GM18951 (cell line): Measurements from ENCODE around the gene BLTP3B.

Source experiments
- POLR2A ChIP-seq: IDR thresholded peaks from 4 replicates; pipeline ENCODE4 v1.6.1; 2011; ENCODE audit warnings: mild to moderate bottlenecking; ENCODE audit not compliant: insufficient read length, insufficient read depth; ENCODE audit errors: extremely low read depth
- in situ Hi-C: fragments of 300-500 bp; cut with MboI; formaldehyde crosslinking; loops from one replicate; pipeline ENCODE4 v1.12.0; 2022; ENCODE audit warnings: low sequenced_read_pairs, mixed read lengths, inconsistent platforms; ENCODE audit not compliant: unreplicated experiment

Gene BLTP3B

GRCh38 chr12:100123316-100124095, 19.2 kb downstream of the BLTP3B start:
- in situ Hi-C loops = no loop called here
- TF ChIP-seq POLR2A = no peak

- in situ Hi-C loops = no loop called here
- no peak for TF ChIP-seq POLR2A
Measured at GRCh38 chr12:100120355-100120754, 22.3 kb downstream of the BLTP3B start.

- no peak for TF ChIP-seq POLR2A
- in situ Hi-C loops = no loop called here
Measured at GRCh38 chr12:100115291-100115690, 27.4 kb downstream of the BLTP3B start.

- in situ Hi-C loops = no loop called here
- TF ChIP-seq POLR2A = no peak
Measured at GRCh38 chr12:100114574-100114973, 28.1 kb downstream of the BLTP3B start.

GRCh38 chr12:100110276-100110675, 32.4 kb downstream of the BLTP3B start:
- TF ChIP-seq POLR2A = no peak
- in situ Hi-C loops = no loop called here

GRCh38 chr12:100106861-100107260, 35.8 kb downstream of the BLTP3B start:
- no peak for TF ChIP-seq POLR2A
- in situ Hi-C loops = no loop called here

- in situ Hi-C loops = no loop called here
- TF ChIP-seq POLR2A = no peak
Measured at GRCh38 chr12:100105661-100106060, 37.0 kb downstream of the BLTP3B start.

- in situ Hi-C loops = no loop called here
- TF ChIP-seq POLR2A = no peak
Measured at GRCh38 chr12:100101000-100101399, 41.7 kb downstream of the BLTP3B start.
